HepG2 (cell line): ENCODE data around the gene ACAP3. TPM values are rescaled to one million over a fixed set of nuclear protein-coding genes. Genes with fewer than 3 reads are reported as not detected.
A peak's percentile ranks its signal among the peaks of the same experiment; 100 is the strongest.

Experiments
- ATAC-seq: fragments of 200-7000 bp; cut with Tn5 transposase; 3 replicates; pipeline ENCODE4 v1.9.1; 2020; ENCODE audit warnings: mild to moderate bottlenecking, moderate library complexity
- BruUV-seq: library from RNA; stranded (reverse); fragments of 400-500 nt; replicated peaks from 2 replicates; lab custom pipeline; 2021; lab: Mats Ljungman, UMichigan
- CTCF ChIA-PET: fragments of 300-600 bp; formaldehyde crosslinking; extraction: SDS; loops from one replicate; lab custom pipeline; 2021; ENCODE audit warnings: low total read pairs, inconsistent platforms, low intra/inter-chr PET ratio; lab: Yijun Ruan, JAX
- POLR2A ChIA-PET: fragments of 350-600 bp; sonication (Branson Sonifier 250); formaldehyde crosslinking; loops from one replicate; lab custom pipeline; 2020; ENCODE audit warnings: antibody characterized with exemption, inconsistent platforms; lab: Yijun Ruan, JAX
- DNase-seq: peaks from one replicate; pipeline ENCODE4 v3.0.0-alpha.2; 2015; ENCODE audit warnings: low spot score
- FAIRE-seq: peaks from 3 replicates; lab custom pipeline; 2011; peaks lifted over from hg19 to GRCh38; lab: Jason Lieb, UNC
- H2AFZ ChIP-seq: one replicate; pipeline ENCODE4 v1.6.1; 2011; ENCODE audit warnings: low read length, inconsistent platforms
- H3K27ac ChIP-seq: fragments of 300-600 bp; 3 replicates; pipeline ENCODE4 v1.8.0; 2011; ENCODE audit warnings: mixed run types, mild to moderate bottlenecking, mixed read lengths, low read length, inconsistent platforms; ENCODE audit not compliant: insufficient read depth; ENCODE audit errors: extremely low read length
- H3K27me3 ChIP-seq, 2 experiments: fragments of 200-600 bp in 1 of 2; 2 replicates in 1 of 2; 3 replicates in 1 of 2; pipeline versions ENCODE4 v1.6.0 to v1.8.0; 2011; ENCODE audit warnings: low read length in 2 of 2, mild to moderate bottlenecking in 2 of 2, moderate library complexity in 2 of 2, inconsistent platforms in 1 of 2; ENCODE audit not compliant: insufficient read depth in 2 of 2, control insufficient read depth in 1 of 2
- H3K36me3 ChIP-seq, 2 experiments: fragments of 200-600 bp in 1 of 2; replicated peaks in 1 of 2; 2 replicates in 1 of 2; 3 replicates in 1 of 2; pipeline versions ENCODE4 v1.5.1 to v1.8.0; 2011; ENCODE audit warnings: low read length in 2 of 2, inconsistent platforms in 1 of 2; ENCODE audit not compliant: insufficient read depth in 2 of 2, control insufficient read depth in 1 of 2
- H3K4me1 ChIP-seq: 2 replicates; pipeline ENCODE4 v1.5.1; 2012; ENCODE audit warnings: low read length, inconsistent platforms; ENCODE audit not compliant: insufficient read depth
- H3K4me2 ChIP-seq: 2 replicates; pipeline ENCODE4 v1.6.0; 2011; ENCODE audit warnings: low read depth, low read length, inconsistent platforms
- H3K4me3 ChIP-seq, 3 experiments: fragments of 200-600 bp in 1 of 3; sonication (generic), shearing (Covaris generic) in 1 of 3; replicated peaks in 1 of 3; 2 replicates each; pipeline ENCODE4 v1.5.1; 2011 to 2016; ENCODE audit warnings: low read length in 3 of 3, inconsistent platforms in 2 of 3, low read depth in 2 of 3, mild to moderate bottlenecking in 2 of 3, control low read depth in 1 of 3, mixed read lengths in 1 of 3; ENCODE audit not compliant: insufficient read depth in 1 of 3
- H3K79me2 ChIP-seq: one replicate; pipeline ENCODE4 v1.6.1; 2011; ENCODE audit warnings: low read length, inconsistent platforms; ENCODE audit not compliant: insufficient read depth
- H3K9ac ChIP-seq: 2 replicates; pipeline ENCODE4 v1.6.0; 2011; ENCODE audit warnings: mild to moderate bottlenecking, low read depth, low read length, inconsistent platforms; ENCODE audit not compliant: insufficient read depth
- H3K9me3 ChIP-seq: 2 replicates; pipeline ENCODE4 v1.5.1; 2012; ENCODE audit warnings: mild to moderate bottlenecking, low read length
- H4K20me1 ChIP-seq: 2 replicates; pipeline ENCODE4 v1.6.0; 2011; ENCODE audit warnings: inconsistent platforms, mild to moderate bottlenecking, low read length, moderate library complexity; ENCODE audit not compliant: insufficient read depth
- AGO2 ChIP-seq: fragments of 200-400 bp; formaldehyde crosslinking; optimal IDR thresholded peaks from 2 replicates; pipeline ENCODE3; 2017; ENCODE audit warnings: mild to moderate bottlenecking, low read depth, low read length, moderate library complexity
- BRCA1 ChIP-seq: sonication (generic); formaldehyde crosslinking; IDR thresholded peaks from 2 replicates; pipeline ENCODE4 v1.4.0; 2020; ENCODE audit warnings: missing genetic modification reagents
- CENPT ChIP-seq: sonication (generic); formaldehyde crosslinking; IDR thresholded peaks from 2 replicates; pipeline ENCODE4 v1.8.0; 2022; ENCODE audit warnings: low read depth, mild to moderate bottlenecking, moderate library complexity, missing genetic modification reagents
- HNF4G ChIP-seq, 2 experiments: sonication (generic) in 1 of 2; formaldehyde crosslinking in 1 of 2; IDR thresholded peaks; 2 replicates each; pipeline versions ENCODE4 v1.4.0 to v1.6.1; 2011 to 2020; ENCODE audit warnings: borderline replicate concordance in 2 of 2, low read depth in 2 of 2, mild to moderate bottlenecking in 2 of 2, low read length in 1 of 2, missing genetic modification reagents in 1 of 2, moderate library complexity in 1 of 2
- RBFOX2 ChIP-seq: fragments of 200-400 bp; formaldehyde crosslinking; IDR thresholded peaks from 2 replicates; pipeline ENCODE4 v1.6.1; 2017; ENCODE audit warnings: low read depth, mild to moderate bottlenecking, low read length
- ZBTB3 ChIP-seq: sonication (generic); formaldehyde crosslinking; IDR thresholded peaks from 2 replicates; pipeline ENCODE4 v1.4.0; 2020; ENCODE audit warnings: low read depth, mild to moderate bottlenecking, moderate library complexity, missing genetic modification reagents, borderline replicate concordance
- ZNF329 ChIP-seq: sonication (generic); formaldehyde crosslinking; IDR thresholded peaks from 2 replicates; pipeline ENCODE4 v1.9.0; 2021; ENCODE audit warnings: low read depth, mild to moderate bottlenecking, missing genetic modification reagents
- ZNF776 ChIP-seq: sonication (generic); formaldehyde crosslinking; IDR thresholded peaks from 2 replicates; pipeline ENCODE4 v1.4.0; 2020; ENCODE audit warnings: mild to moderate bottlenecking, missing genetic modification reagents
- ZSCAN12 ChIP-seq: sonication (generic); formaldehyde crosslinking; IDR thresholded peaks from 2 replicates; pipeline ENCODE4 v1.9.0; 2021; ENCODE audit warnings: mild to moderate bottlenecking, missing genetic modification reagents
- ZSCAN9 ChIP-seq: IDR thresholded peaks from 2 replicates; pipeline ENCODE4 v1.6.1; 2016; ENCODE audit warnings: borderline replicate concordance
- WGBS: methylation state at CpG from one replicate; pipeline ENCODE4 v1.1.6; 2017; ENCODE audit warnings: low lambda C conversion rate; 5-methylcytosine and 5-hydroxymethylcytosine counted together
- in situ Hi-C: cut with HindIII; loops from 2 replicates; pipeline ENCODE4 v1.10.0; 2017; ENCODE audit warnings: low pct_unique_long_range_greater_than_20kb; ENCODE audit not compliant: extremely low pct_ligation_motif_present
- intact Hi-C: fragments of 100-400 bp; cut with micrococcal nuclease; formaldehyde crosslinking; loops from one replicate; pipeline ENCODE4 v1.10.0; 2022; ENCODE audit not compliant: unreplicated experiment
- polyA plus RNA-seq, 8 experiments: library from polyadenylated mRNA; depleted of rRNA in 3 of 8; stranded (reverse) in 7 of 8; unstranded in 1 of 8; fragments of >200 nt; fragmentation: Illumina TruSeq in 4 of 8; extraction: Trizol in 4 of 8; gene quantifications; 2 replicates each; pipeline versions ENCODE4 v1.2.1 to v1.2.3, GENCODE V29; 2011 to 2016; ENCODE audit warnings: low read depth in 4 of 8, missing spikeins in 1 of 8, mixed read lengths in 1 of 8; ENCODE audit not compliant: insufficient read depth in 1 of 8
- total RNA-seq, 5 experiments: library from RNA; depleted of rRNA; stranded (reverse); fragments of >200 nt; fragmentation: Illumina TruSeq; extraction: Trizol; gene quantifications; 2 replicates each; pipeline ENCODE4 v1.2.3, GENCODE V29; 2016; ENCODE audit warnings: low read depth in 1 of 5
- TF ChIP-seq, protein P1 (sequence below): IDR thresholded peaks from 2 replicates; pipeline ENCODE4 v1.6.1; 2016; ENCODE audit warnings: control low read depth
- TF ChIP-seq, protein P2 (sequence below): sonication (generic); formaldehyde crosslinking; IDR thresholded peaks from 2 replicates; pipeline ENCODE4 v1.8.1; 2022; ENCODE audit warnings: mild to moderate bottlenecking, missing genetic modification reagents
- TF ChIP-seq, protein P3 (sequence below): sonication (generic); formaldehyde crosslinking; IDR thresholded peaks from 2 replicates; pipeline ENCODE4 v1.5.1; 2020; ENCODE audit warnings: mild to moderate bottlenecking, moderate library complexity, missing genetic modification reagents
- TF ChIP-seq, protein P4 (sequence below), 2 experiments: IDR thresholded peaks; 2 replicates each; pipeline ENCODE4 v1.6.1; 2011 to 2012; ENCODE audit warnings: low read length in 2 of 2, borderline replicate concordance in 1 of 2, low read depth in 1 of 2, mild to moderate bottlenecking in 1 of 2, moderate library complexity in 1 of 2

ACAP3 gene
- total and polyA plus RNA-seq, 2 of the 13 experiments (the other 11 are each of a cell fraction or from before 2014, with no cell fraction given), result 29.4 to 50.8 TPM

DNA sequence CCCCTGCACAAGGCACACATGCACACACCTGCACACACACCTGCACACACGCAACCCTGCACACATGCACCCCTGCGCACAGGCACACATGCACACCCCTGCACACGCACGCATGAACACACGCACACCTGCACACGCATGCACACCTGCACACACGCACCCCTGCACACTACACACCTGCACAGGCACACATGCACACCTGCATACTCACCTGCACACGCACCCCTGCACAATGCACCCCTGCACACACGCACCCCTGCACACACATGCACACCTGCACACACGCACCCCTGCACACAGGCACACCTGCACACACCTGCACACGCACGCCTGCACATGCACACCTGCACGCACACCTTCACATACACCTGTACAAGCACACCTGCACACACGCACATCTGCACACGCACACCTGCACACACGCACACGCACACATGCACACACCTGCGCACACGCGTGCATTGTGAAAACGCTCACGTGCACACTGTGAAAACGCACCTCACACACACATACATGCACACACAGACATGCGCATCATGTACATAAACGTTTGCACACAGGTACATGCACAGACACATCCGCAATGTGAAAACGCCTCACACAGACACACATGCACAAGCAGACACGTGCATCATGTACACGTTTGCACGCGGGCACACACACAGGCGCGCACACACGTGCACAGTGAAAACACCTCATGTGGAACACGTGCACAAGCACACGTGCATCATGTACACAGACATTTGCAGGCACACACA lies 33.2 kb upstream of the ACAP3 start:
- Histone ChIP-seq H3K9me3 (no peaks in the 10 kb centered on the region), H3K4me1 (peaks cover 25% of the 10 kb centered on the region), H3K4me3 (no peak overlapping the region), H3K4me2 (no peak overlapping the region), H3K27ac (no peak overlapping the region), H3K36me3 (peaks cover 13 to 26% of the 10 kb centered on the region in 2 experiments), H3K9ac (no peak overlapping the region), H3K27me3 (no peaks in the 10 kb centered on the region), H4K20me1 (peaks cover 14% of the 10 kb centered on the region; the same call in 1 of the 2 replicates), H2AFZ (no peak overlapping the region), H3K79me2 (peaks cover 21% of the 10 kb centered on the region)
- BruUV-seq, result no TSS peak
- WGBS, result 94% methylated on average over 36 of the region's 36 CpGs
- FAIRE-seq, result no peak
- ChIA-PET POLR2A (no interaction called here), CTCF (no interaction called here)
- in situ Hi-C loops (no loop called here), intact Hi-C loops (no loop called here)
- ATAC-seq, result no peak
- DNase-seq, result no peak
- TF ChIP-seq, protein P1, sequence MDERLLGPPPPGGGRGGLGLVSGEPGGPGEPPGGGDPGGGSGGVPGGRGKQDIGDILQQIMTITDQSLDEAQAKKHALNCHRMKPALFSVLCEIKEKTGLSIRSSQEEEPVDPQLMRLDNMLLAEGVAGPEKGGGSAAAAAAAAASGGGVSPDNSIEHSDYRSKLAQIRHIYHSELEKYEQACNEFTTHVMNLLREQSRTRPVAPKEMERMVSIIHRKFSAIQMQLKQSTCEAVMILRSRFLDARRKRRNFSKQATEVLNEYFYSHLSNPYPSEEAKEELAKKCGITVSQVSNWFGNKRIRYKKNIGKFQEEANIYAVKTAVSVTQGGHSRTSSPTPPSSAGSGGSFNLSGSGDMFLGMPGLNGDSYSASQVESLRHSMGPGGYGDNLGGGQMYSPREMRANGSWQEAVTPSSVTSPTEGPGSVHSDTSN (CRISPR knock-in tag), result no peak
- TF ChIP-seq, protein P2, sequence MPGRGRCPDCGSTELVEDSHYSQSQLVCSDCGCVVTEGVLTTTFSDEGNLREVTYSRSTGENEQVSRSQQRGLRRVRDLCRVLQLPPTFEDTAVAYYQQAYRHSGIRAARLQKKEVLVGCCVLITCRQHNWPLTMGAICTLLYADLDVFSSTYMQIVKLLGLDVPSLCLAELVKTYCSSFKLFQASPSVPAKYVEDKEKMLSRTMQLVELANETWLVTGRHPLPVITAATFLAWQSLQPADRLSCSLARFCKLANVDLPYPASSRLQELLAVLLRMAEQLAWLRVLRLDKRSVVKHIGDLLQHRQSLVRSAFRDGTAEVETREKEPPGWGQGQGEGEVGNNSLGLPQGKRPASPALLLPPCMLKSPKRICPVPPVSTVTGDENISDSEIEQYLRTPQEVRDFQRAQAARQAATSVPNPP, result no peak
- TF ChIP-seq, protein P3, sequence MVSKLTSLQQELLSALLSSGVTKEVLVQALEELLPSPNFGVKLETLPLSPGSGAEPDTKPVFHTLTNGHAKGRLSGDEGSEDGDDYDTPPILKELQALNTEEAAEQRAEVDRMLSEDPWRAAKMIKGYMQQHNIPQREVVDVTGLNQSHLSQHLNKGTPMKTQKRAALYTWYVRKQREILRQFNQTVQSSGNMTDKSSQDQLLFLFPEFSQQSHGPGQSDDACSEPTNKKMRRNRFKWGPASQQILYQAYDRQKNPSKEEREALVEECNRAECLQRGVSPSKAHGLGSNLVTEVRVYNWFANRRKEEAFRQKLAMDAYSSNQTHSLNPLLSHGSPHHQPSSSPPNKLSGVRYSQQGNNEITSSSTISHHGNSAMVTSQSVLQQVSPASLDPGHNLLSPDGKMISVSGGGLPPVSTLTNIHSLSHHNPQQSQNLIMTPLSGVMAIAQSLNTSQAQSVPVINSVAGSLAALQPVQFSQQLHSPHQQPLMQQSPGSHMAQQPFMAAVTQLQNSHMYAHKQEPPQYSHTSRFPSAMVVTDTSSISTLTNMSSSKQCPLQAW (CRISPR knock-in tag), result no peak
- TF ChIP-seq, protein P4, sequence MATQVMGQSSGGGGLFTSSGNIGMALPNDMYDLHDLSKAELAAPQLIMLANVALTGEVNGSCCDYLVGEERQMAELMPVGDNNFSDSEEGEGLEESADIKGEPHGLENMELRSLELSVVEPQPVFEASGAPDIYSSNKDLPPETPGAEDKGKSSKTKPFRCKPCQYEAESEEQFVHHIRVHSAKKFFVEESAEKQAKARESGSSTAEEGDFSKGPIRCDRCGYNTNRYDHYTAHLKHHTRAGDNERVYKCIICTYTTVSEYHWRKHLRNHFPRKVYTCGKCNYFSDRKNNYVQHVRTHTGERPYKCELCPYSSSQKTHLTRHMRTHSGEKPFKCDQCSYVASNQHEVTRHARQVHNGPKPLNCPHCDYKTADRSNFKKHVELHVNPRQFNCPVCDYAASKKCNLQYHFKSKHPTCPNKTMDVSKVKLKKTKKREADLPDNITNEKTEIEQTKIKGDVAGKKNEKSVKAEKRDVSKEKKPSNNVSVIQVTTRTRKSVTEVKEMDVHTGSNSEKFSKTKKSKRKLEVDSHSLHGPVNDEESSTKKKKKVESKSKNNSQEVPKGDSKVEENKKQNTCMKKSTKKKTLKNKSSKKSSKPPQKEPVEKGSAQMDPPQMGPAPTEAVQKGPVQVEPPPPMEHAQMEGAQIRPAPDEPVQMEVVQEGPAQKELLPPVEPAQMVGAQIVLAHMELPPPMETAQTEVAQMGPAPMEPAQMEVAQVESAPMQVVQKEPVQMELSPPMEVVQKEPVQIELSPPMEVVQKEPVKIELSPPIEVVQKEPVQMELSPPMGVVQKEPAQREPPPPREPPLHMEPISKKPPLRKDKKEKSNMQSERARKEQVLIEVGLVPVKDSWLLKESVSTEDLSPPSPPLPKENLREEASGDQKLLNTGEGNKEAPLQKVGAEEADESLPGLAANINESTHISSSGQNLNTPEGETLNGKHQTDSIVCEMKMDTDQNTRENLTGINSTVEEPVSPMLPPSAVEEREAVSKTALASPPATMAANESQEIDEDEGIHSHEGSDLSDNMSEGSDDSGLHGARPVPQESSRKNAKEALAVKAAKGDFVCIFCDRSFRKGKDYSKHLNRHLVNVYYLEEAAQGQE (IDR thresholded peaks at IDR 0.05; ENCODE audit: borderline replicate concordance in 1 of 2, low read depth in 1 of 2, low read length in 2 of 2), result no peak
- TF ChIP-seq RBFOX2 (peak; percentile 57), ZNF776 (CRISPR knock-in tag) (no peak), ZBTB3 (CRISPR knock-in tag) (no peak), ZSCAN12 (CRISPR knock-in tag) (no peak), ZSCAN9 (CRISPR knock-in tag) (no peak), ZNF329 (CRISPR knock-in tag) (no peak), HNF4G (IDR thresholded peaks at IDR 0.05; ENCODE audit: borderline replicate concordance, low read depth, low read length) (no peak), HNF4G (CRISPR knock-in tag; IDR thresholded peaks at IDR 0.05; ENCODE audit: borderline replicate concordance, low read depth) (no peak), BRCA1 (CRISPR knock-in tag) (no peak), CENPT (CRISPR knock-in tag) (0 out of 2 replicates have a peak, but pooled peaks have one; percentile 26), AGO2 (peak; percentile 87)
